HG03103 (cell line): ENCODE results near the gene CTNND2.

Experiments used
- ATAC-seq: cut with Tn5 transposase; IDR thresholded peaks from one replicate; pipeline ENCODE4 v1.9.1; 2021; ENCODE audit warnings: low read depth; ENCODE audit not compliant: unreplicated experiment

Gene CTNND2

DNA sequence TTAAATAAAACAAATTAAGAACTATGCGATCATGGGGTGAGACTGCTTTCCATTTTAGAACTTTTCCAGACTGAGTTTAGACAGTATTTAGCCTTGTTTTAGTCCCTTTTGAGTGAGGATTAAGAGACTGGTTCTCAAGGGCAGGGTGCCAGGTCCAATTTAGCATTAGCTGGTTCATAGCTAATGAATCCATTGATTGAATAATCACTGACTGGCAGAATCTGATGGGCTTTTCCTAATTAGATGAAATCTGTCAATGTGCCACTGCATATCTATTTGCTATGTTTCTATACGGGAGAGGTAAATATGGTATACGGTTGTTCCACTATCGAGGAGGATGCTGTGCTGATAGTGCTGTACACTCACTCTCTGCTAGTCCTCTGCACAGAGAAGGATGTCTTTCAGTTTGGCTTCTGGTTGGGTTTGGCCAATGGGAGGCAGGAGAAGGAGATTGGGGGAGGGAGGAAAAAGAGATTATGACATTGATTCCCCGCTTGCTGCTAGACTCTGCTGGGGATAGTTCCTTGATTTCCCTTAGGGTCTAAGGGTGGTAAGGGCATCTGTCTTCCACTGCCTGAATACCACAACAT is 496.6 kb downstream of the CTNND2 start:
- no peak for ATAC-seq

DNA sequence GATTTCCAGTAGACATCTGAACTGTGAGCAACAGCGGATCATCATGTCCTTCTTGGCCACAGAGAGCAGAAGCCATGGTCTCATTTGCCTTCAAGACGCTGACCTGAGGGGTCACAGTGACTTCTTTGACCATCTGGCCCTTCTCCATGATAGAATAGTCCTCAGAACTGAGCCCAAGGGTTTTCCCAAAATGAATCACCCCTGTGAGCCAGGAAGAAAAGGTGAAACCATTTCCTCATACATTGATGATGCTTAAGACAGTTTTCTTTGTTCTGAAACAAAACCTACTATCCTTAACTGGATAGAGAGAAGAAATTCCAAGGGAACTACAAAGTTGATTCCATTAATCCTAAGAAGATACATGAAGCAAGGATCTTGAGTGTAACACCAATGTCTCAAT is 503.9 kb downstream of the CTNND2 start:
- ATAC-seq: no peak

DNA sequence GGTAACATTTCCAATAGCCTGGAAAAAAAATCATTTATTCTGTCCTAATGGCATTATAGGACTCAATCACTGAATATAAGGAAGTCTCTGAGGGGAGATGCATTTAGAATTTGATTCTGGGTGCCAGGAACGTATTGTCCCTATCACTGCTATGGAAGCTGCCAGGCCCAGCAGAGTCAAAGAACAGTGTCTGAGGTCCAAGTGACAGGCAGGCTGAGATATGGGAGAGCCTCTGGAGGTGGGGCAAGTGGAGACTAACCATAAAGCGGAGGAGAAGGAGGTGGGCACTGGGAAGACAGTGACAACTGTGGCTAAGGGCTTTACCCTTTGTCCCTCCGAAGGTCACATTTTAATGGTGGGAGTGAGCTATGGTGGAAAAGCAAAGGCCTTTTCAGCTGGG is 505.5 kb downstream of the CTNND2 start:
- ATAC-seq: no peak

DNA sequence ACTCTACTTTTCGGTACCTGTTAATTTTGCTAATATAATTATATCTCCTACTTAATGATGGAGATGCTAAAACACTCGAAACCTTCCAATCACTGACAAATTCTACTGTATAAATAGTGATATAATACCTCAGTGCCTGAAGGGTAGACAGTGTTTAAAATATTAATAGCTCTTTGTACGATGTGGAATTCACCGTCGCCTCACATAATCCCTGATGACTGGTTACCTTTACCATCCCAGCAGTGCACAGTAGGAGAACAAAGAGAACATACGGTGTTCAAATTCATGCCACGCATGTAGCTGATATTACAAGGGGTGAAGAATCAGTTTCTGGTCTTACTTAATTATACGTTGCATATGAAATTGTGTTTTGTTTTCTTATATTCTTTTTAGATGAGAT is 506.7 kb downstream of the CTNND2 start:
- no peak for ATAC-seq

DNA sequence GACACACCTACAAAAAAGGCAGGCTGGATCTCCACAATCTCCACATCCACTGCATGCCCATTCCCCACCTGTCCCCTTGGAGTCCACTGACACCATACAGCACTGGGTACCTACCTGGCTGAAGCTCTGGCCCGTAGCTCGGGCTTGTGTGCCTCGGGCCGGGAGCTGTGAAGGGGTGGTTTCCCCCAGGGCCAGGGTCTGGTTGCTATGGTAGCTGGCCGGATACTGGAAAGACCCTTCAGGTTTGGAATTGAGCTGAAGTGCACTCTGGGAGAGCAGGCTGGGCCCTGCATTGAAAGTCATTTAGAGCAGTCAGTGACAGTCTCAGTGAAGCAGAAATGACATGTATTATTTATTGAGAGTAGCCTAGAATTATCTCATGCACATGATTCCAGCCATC is 507.3 kb downstream of the CTNND2 start:
- ATAC-seq: no peak

DNA sequence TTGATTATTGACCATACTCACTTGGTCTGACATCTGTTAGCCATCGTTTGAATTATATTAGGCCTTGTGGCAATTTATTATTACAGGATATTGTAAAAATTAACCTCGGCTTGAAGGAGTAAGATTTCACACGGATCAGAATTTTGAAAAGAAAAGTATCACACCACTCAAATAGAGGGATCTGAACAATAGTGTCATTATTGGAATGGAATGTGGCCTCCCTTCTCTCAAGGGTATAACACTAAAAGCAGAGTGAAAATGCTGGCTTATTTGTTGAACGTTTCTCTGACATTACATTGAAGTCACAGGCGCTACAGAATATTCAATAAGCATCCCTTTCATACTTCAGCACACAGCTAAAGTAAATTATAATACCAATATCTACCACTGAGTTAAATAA is 509.3 kb downstream of the CTNND2 start:
- ATAC-seq: no peak

DNA sequence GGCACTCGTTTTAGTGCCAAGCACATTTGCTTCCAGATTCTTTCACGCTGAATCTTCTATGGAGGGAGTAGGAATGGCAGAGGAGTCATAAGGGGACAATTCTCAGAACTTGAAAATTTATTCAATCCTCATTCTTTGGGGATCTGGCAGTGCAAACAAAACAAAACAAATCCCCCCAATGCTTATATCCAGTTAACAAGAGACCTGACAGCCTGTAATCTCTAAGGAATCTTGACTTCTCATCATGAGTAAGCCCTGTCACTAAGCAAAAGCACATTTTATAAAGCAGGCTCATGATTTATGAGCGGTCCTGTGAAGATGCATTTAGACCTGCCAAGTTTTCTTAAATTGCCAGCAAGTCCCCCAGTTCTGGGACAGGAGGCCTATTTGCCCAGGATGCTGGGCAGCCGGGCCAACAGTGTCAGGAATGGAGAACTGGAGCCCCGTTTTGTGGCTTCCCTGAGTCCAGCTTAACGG is 513.9 kb downstream of the CTNND2 start:
- ATAC-seq: no peak

DNA sequence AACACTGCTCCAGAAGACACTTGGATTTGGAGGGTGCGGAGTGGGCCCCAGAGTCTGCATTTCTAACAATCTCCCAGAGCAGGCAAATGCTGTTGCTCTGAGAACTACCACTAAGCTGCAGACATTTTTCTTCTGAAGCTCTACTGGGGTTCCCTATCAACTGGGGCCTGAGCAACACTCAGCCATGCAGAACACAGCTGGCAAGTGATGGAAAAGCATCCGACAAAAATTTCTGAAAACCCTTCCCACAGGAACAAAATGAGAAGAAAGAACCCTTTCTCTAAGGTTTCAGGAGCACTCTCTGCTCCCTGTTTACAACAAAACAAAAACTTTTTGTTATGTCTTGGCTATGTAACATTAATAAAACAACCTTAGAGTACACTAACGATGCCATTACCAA is 516.9 kb downstream of the CTNND2 start:
- no peak for ATAC-seq

DNA sequence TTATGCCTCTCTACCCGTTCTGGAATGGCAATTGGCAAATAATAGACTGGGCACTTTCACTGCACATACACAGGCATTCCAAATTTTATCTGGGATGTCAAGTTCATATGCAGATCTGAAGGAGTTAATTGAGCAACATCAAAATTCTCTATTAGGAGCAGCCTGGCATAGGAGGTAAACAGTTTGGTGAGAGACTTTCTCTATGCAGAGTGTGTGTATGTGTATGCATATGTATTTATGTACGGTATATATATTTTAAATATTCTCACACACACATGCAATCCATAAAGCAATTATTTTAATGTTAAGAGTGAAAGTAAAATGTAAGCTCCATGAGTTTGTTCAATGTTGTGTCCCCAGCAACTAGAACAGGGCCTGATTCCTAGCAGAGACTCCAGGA is 517.8 kb downstream of the CTNND2 start:
- ATAC-seq: no peak

DNA sequence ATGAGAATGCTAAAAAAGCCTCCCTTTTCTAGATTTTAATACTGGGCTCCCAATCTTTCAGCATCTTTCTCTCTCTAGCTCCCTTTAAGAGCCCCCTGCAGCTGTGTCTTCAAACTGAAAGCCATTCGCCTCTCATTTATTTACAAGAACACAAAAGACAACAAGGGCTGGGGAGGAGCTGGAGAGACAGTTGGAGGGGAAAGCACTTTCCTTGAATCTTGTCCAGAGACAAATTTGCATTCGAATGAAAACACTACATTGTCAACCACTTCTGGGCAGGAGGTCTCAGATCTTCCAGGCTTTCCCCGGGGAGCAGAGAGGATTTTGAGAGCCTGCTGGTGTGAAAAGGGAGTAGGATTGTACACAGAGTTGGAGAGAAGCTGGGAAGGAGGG is 518.3 kb downstream of the CTNND2 start:
- ATAC-seq: no peak

DNA sequence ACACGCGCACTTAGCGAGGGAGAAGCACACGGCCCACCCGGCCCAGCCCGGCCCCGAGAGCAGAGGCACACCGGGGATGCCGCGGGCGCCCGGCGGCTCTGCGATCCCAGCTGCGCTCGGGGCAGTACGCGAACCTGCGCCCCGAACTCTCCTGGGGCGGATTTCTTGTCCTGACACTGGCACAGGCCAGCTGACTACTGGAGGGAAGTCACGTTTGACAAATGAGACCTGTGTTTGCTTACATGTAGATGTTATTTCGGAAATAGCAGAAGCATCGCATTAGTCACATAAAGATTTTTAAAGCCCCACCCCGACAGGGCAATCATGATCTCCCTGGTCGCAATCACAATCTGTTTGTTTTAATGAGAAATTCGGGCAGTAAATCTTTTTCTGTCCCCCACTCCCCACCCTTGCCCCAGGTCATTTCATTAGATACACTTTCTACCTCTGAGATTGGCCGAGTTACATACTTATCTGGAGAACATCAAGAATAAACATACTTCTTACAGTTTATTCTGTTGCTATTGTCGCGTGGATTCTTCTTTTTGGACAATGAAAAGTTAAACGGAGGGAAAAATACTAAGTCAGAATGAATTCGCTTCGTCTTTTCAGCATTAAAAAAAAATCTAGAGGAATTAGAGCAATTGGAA is 518.9 kb downstream of the CTNND2 start:
- ATAC-seq: no peak

DNA sequence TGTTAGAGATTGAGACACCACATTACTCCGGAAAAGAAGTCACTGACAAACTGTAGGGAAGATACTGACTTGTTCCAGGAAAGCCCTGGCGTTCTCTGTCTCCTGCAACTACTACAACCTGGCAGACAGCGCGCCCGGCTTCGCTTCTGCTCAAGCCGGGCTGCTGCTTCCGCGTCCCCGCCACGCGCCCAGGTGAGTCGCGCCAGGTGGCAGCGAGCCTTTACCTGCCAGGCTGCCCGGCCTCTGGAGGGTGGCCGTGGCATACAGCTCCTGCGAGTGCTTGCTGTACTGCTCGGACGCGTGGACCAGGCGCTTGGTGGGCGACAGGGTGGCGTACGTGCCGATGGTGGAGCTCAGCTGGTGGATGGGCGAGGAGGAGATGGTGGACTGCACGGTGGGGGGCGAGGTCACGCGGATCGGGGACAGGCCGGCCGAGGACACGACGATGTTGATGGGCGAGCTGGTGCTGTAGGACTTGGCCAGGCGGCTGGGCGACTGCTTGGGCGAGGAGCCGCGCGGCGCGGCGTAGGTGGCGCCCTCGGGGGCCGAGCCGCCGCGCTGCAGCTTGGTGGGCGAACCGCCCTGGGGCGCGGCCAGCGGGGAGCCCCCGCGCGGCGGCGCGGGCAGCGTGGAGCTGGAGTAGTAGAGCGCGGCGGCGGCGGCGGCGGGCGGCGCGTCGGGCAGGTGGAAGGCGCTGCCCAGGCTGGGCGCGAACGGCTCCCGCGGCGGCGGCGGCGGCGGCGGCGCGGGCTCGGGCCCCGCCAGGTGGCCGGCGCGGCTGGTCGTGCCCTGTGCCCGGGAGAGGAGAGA is 519.6 kb downstream of the CTNND2 start:
- ATAC-seq: no peak

DNA sequence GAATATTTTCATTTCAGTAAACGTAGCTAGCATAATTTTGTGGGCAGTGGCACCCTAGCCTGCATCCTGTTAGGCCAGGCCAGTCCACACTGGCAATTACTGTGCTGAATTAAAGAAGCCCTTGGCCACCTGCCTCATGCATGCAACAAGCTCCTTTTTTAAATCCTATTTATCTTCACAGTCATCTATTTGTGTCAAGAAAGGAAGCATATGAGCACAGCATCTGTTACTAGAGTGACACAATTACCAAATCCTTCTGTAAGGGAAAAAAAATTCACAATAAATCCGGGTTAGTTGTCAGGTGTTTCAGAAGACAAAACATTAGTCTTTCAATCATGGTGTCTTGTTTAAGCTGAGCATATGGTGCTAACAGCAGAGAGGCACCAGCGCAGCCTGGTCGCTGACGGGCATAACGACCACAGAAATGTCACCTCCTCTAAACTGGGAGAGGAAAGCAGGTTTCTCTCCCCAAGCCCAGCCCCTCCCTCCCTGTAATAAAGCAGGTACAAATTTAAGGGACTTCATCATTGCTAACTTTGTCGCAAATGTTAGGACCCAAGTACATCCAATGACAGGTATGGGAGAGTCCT is 520.6 kb downstream of the CTNND2 start:
- no peak for ATAC-seq

DNA sequence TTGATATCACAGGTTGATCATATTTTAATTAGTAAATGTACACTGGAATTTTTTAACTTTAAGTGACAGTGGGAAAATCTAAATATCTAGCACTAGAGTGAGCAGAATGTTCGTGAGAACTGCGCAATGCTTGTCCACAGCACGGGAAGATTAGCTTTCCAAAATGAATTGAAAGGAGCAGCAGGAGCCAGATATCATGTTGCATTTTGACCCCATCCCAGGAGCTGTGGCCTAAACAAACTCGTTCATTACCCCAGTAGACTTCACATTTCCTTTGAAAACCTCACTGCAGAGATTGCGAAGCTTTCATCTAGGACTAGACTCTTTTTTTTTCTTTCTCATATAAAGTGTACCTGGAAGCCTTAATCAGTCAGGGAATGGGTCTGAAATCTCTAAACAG is 525.8 kb downstream of the CTNND2 start:
- no peak for ATAC-seq

DNA sequence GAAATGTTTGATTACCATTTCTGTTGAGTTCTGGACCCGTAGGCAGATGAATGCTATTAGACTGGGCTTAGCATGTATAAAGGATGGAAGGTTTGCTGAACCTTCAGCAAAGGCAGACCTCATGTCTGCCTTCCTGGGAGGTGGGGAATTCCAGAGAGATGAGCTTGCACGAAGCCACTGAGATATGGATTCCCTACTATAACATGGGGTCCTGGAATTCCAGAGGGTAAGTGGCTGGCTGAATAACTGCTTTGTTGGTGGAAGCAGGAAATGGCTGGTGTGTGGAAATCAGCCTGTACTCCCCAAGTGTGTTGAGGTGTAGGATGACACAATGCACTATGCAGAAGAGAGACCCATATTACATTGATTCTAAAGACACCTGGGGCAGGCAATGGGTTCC is 526.4 kb downstream of the CTNND2 start:
- ATAC-seq: no peak

DNA sequence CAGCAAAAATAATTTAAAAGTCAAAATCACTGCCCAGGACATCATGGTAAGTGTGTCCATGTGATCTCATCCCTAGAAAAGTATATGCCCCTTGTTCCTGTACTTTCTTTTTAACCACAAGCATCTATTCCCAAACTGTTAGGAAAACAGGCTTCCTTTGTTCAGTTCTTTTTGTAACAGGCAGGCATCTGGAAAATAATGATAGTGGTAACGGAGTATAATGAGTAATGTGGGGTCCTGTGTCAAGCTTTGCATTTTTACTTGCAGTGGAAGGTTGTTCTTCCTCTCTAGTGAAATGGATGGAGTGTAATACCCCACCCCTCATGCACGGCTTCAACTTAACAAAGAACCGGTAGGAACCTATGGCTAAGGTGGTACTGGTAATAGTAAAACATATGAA is 532.1 kb downstream of the CTNND2 start:
- no peak for ATAC-seq

DNA sequence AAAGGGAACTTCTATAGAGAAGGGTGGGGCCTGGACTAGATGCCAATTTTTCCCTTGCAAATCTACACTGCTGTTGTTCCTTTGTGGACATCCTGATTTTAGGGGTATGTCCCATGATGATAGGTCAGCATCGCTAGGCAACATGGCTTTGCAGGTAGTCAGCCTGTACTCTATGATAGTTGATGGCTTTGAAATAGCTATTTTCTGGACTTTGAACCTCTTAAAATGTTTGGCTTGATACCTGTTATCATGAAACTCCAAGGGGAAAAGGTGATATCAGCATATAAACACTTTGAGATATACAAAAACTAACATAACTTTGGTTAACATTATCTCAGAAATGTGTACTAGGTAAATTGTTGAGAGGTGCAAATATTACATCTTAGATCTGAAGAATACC is 533.2 kb downstream of the CTNND2 start:
- no peak for ATAC-seq

DNA sequence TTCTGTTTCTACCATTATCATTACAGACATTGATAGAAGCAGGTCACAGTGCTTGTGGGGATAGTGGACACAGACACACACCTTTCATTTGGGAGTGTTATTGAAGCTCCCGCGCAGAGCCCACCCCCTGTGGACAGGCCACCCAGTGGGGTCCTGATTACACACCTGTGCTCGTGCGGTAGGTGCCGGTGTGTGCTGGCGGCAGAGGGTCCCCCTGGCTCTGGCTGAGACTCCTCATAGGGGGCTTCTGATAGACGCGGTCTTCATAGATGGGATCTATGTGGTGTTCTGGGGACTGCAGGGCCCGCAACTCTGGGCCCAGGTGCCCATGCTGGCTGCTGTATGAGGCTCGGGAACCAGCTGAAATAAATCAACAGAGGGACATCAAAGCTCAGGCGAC is 539.7 kb downstream of the CTNND2 start:
- no peak for ATAC-seq

DNA sequence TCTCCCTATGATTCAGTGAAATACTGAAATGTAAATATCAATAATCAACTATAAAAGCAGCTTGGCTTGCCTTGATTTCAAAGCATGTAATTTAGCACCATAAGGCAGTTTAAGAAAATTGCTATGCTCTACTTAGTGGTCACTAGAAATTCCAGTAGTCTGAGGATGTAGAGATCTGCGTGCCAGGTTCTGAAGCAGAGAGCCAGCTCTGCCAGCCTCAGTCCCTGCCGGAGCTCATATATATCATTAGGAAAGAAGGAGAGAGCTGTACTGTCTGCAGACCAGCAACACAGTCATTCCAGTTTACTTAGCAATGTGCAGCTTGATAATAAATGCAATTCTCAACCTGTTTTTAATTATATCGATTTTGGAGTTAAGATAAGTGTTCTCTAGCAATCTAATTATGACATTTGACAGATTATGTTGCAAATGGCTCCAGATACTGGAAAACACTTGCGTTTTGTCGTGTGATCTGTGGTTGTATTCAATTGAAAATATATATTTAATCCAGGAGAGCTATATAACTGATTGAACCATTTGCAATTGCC is 540.5 kb downstream of the CTNND2 start:
- ATAC-seq: no peak

DNA sequence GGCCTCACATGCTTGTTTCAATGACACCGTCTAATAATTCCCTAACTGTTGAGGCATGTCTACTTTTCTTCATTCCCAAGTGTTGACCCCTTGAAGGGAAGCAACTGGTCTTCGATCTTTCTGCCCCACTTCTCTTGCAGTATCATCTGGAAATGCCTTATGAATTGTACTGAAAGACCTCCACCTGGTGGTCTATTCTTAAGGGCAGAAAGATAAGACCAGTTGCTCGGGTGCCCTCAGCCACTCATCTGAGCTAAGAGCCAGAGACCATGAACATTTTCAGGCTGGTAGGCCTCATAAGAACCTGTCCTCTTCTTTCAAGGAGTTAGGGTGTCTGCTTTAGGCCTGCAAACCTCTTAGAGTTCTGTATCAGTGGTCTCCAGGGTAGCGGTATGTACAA is 542.5 kb downstream of the CTNND2 start:
- ATAC-seq: no peak

DNA sequence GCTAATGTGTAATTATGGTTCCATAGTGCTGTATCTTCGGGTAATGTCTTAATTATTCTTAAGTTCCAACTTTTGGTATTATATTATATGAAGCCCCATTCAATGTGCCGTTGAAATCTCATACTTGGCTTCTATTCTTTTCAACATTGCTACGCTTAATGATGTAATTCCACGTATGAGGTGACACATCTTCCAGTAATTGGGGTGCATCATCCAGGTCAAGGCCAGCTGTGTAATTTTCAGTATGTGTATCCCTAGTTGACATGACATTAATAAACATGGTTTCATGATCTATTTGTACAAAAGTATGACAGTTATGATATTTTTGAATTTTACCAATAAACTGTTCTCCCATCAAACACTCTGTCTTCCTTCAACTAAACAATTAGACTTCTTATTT is 546.3 kb downstream of the CTNND2 start:
- ATAC-seq: no peak
